ENCODE measurements around the gene RBFOX2. TPM values are rescaled to one million over a fixed set of nuclear protein-coding genes. Genes with fewer than 3 reads are reported as not detected.
"Not testable (repeated sequence)": the region's sequence is repeated elsewhere in the genome, so short reads cannot be mapped to it uniquely, and the experiment has no call there.

The RBFOX2 gene
- total and polyA plus RNA-seq, 2 donors (not counting 3 experiments of a cell fraction or from before 2014, with no cell fraction given) = 125 to 142 TPM

DNA sequence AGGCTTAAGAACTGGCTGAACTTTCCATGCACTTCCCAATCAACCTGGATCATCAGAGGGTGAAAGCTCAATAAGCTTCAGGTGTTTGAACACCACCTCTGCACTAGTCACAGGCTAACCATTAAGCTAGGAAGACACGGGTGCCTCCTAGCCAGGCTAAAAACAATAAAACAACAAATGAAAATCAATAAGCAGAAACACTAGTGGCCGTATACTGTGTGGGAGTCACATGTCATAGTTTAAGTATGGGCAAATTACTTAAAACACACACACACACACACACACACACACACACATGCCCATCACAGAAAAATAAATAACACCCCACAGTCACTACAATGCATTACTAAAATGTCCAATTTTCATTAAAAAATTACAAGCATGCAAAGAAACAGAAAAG, 225.7 kb downstream of the RBFOX2 start:
- Histone ChIP-seq H3K9me1 (replicated peaks; ENCODE audit: control insufficient read depth, extremely low read depth, insufficient read depth, low read length) (no peaks in the 10 kb centered on the region), H3K79me2 (ENCODE audit: control insufficient read depth, insufficient read depth, low read length) (peaks cover 75% of the 10 kb centered on the region), H3K36me3 (ENCODE audit: control insufficient read depth in 2 of 2, extremely low read depth in 1 of 2, insufficient read depth in 2 of 2, low read length in 2 of 2) (peaks cover 0 to 3% of the 10 kb centered on the region in 2 experiments), H3K9me3 (replicated peaks; ENCODE audit: control insufficient read depth, insufficient read depth, low read length) (no peaks in the 10 kb centered on the region), H3K27ac (ENCODE audit: insufficient read depth, low read depth, low read length) (no peak overlapping the region), H3K27me3 (ENCODE audit: control insufficient read depth in 2 of 2, insufficient read depth in 2 of 2, low read length in 2 of 2) (no peaks in the 10 kb centered on the region), H2AFZ (ENCODE audit: low read depth, low read length) (no peak overlapping the region), H4K20me1 (replicated peaks; ENCODE audit: control insufficient read depth, extremely low read depth, insufficient read depth, low read length) (peaks cover 7% of the 10 kb centered on the region), H3K4me2 (ENCODE audit: insufficient read depth, low read length) (no peak overlapping the region), H3K4me1 (ENCODE audit: control insufficient read depth, extremely low read depth, insufficient read depth, low read length) (peaks cover 9% of the 10 kb centered on the region), H3K4me3 (replicated peaks in 1 of 3; ENCODE audit: insufficient read depth in 1 of 3, low read depth in 1 of 3, low read length in 3 of 3) (no peak overlapping the region), H3K9ac (replicated peaks; ENCODE audit: extremely low read depth, insufficient read depth, low read length) (no peak overlapping the region)
- dilution Hi-C loops (cut with MboI; ENCODE audit: extremely low pct_ligation_motif_present, low sequenced_read_pairs) (no loop called here), intact Hi-C loops (cut with micrococcal nuclease) (no loop called here)
- TF ChIP-seq, protein P1, sequence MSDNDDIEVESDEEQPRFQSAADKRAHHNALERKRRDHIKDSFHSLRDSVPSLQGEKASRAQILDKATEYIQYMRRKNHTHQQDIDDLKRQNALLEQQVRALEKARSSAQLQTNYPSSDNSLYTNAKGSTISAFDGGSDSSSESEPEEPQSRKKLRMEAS (IDR thresholded peaks at IDR 0.05; ENCODE audit: insufficient read depth, insufficient read length) = no peak
- no peak for TF ChIP-seq JUN (IDR thresholded peaks at IDR 0.05; ENCODE audit: borderline replicate concordance, insufficient read depth, insufficient read length, low read depth)
- TF ChIP-seq MYC (IDR thresholded peaks at IDR 0.05; ENCODE audit: low read depth, low read length) = no peak
- TF ChIP-seq POLR2AphosphoS5 (IDR thresholded peaks at IDR 0.05; ENCODE audit: insufficient read depth, low read depth, low read length) = no peak
- DNase-seq (ENCODE audit: low read depth, low spot score) (no peak), FAIRE-seq (no peak)
- ChIA-PET POLR2A (interaction anchor here (0.6 kb wide), 2 partner anchors 9 to 38 kb away, joined by 6 read pairs; no protein-coding TSS in a partner anchor), CTCF (interaction anchor here (1.0 to 1.1 kb wide), 2 partner anchors 27 to 36 kb away, joined by 3 read pairs; no protein-coding TSS in a partner anchor)
- no TSS peak for BruUV-seq (replicated peaks)

DNA sequence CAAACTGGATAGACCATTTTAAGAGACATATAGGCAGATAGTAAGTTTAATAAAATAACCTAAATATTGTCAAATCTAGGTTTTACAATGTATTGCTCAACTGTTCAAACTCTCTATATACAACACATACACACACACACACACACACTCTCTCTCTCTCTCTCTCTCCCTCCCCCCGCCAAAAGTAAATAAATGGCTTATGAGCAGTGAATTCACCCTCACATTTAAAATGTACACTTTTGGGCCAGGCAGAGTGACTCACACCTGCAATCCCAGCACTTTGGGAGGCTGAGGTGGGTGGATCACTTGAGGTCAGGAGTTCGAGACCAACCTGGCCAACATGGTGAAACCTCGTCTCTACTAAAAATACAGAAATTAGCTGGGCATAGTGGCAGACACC, 227.3 kb downstream of the RBFOX2 start:
- H3K4me1 ChIP-seq (ENCODE audit: control insufficient read depth, extremely low read depth, insufficient read depth, low read length); H3K9me1 ChIP-seq (replicated peaks; ENCODE audit: control insufficient read depth, extremely low read depth, insufficient read depth, low read length); CTCF ChIA-PET; BruUV-seq (replicated peaks); H3K4me2 ChIP-seq (ENCODE audit: insufficient read depth, low read length); H3K27me3 ChIP-seq (ENCODE audit: control insufficient read depth in 2 of 2, insufficient read depth in 2 of 2, low read length in 2 of 2); H3K27ac ChIP-seq (ENCODE audit: insufficient read depth, low read depth, low read length); H3K9me3 ChIP-seq (replicated peaks; ENCODE audit: control insufficient read depth, insufficient read depth, low read length); H3K9ac ChIP-seq (replicated peaks; ENCODE audit: extremely low read depth, insufficient read depth, low read length); H2AFZ ChIP-seq (ENCODE audit: low read depth, low read length); dilution Hi-C loops (cut with MboI; ENCODE audit: extremely low pct_ligation_motif_present, low sequenced_read_pairs); FAIRE-seq; H4K20me1 ChIP-seq (replicated peaks; ENCODE audit: control insufficient read depth, extremely low read depth, insufficient read depth, low read length); DNase-seq (ENCODE audit: low read depth, low spot score); H3K4me3 ChIP-seq (replicated peaks in 1 of 3; ENCODE audit: insufficient read depth in 1 of 3, low read depth in 1 of 3, low read length in 3 of 3); POLR2A ChIA-PET; intact Hi-C loops (cut with micrococcal nuclease); H3K36me3 ChIP-seq (ENCODE audit: control insufficient read depth in 2 of 2, extremely low read depth in 1 of 2, insufficient read depth in 2 of 2, low read length in 2 of 2): not testable (repeated sequence)
- H3K79me2 ChIP-seq (ENCODE audit: control insufficient read depth, insufficient read depth, low read length) = peaks cover 78% of the 10 kb centered on the region
